NB4 (cell line): ENCODE data around the gene LILRA6.

ENCODE experiments used
- DNase-seq: peaks from one replicate; pipeline ENCODE4 v3.0.0; 2010; ENCODE audit warnings: low read depth
- H3K4me3 ChIP-seq: one replicate; pipeline ENCODE4 v1.5.1; 2011; ENCODE audit warnings: mild to moderate bottlenecking, low read depth, low read length, moderate library complexity
- MYC ChIP-seq: IDR thresholded peaks from 2 replicates; pipeline ENCODE4 v1.6.1; 2011; ENCODE audit warnings: low read depth, low read length
- POLR2A ChIP-seq: IDR thresholded peaks from 2 replicates; pipeline ENCODE4 v1.6.1; 2011; ENCODE audit warnings: mild to moderate bottlenecking; ENCODE audit not compliant: insufficient read length; ENCODE audit errors: extremely low read depth
- TF ChIP-seq, protein P1 (sequence below): IDR thresholded peaks from 2 replicates; pipeline ENCODE4 v1.6.1; 2011; ENCODE audit warnings: low read depth, low read length
- TF ChIP-seq, protein P2 (sequence below): IDR thresholded peaks from one replicate; pipeline ENCODE4 v1.5.1; 2012; ENCODE audit warnings: low read depth, low read length

Gene LILRA6

DNA sequence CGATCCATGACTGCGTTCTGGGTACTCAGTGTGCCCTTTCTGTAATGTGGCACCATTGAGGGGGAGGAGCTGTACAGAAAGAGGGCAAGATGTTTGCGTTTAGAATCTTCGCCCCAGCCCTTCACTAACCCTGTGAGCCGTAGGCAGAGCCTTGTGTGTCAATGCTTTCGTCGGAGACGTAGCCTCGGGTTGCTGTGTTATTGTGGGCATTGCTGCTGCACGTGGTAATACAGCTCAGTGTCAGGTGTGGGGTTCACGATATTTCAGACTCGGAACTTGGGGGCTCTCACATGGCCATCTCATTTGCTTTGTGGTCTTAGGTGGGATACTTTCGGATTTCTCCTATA is 35.8 kb downstream of the LILRA6 start:
- no peak for DNase-seq
- no peak overlapping the region for H3K4me3 ChIP-seq
- TF ChIP-seq, protein P1, sequence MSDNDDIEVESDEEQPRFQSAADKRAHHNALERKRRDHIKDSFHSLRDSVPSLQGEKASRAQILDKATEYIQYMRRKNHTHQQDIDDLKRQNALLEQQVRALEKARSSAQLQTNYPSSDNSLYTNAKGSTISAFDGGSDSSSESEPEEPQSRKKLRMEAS = no peak
- TF ChIP-seq, protein P2, sequence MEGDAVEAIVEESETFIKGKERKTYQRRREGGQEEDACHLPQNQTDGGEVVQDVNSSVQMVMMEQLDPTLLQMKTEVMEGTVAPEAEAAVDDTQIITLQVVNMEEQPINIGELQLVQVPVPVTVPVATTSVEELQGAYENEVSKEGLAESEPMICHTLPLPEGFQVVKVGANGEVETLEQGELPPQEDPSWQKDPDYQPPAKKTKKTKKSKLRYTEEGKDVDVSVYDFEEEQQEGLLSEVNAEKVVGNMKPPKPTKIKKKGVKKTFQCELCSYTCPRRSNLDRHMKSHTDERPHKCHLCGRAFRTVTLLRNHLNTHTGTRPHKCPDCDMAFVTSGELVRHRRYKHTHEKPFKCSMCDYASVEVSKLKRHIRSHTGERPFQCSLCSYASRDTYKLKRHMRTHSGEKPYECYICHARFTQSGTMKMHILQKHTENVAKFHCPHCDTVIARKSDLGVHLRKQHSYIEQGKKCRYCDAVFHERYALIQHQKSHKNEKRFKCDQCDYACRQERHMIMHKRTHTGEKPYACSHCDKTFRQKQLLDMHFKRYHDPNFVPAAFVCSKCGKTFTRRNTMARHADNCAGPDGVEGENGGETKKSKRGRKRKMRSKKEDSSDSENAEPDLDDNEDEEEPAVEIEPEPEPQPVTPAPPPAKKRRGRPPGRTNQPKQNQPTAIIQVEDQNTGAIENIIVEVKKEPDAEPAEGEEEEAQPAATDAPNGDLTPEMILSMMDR = no peak
- TF ChIP-seq POLR2A (no peak), MYC (no peak)

DNA sequence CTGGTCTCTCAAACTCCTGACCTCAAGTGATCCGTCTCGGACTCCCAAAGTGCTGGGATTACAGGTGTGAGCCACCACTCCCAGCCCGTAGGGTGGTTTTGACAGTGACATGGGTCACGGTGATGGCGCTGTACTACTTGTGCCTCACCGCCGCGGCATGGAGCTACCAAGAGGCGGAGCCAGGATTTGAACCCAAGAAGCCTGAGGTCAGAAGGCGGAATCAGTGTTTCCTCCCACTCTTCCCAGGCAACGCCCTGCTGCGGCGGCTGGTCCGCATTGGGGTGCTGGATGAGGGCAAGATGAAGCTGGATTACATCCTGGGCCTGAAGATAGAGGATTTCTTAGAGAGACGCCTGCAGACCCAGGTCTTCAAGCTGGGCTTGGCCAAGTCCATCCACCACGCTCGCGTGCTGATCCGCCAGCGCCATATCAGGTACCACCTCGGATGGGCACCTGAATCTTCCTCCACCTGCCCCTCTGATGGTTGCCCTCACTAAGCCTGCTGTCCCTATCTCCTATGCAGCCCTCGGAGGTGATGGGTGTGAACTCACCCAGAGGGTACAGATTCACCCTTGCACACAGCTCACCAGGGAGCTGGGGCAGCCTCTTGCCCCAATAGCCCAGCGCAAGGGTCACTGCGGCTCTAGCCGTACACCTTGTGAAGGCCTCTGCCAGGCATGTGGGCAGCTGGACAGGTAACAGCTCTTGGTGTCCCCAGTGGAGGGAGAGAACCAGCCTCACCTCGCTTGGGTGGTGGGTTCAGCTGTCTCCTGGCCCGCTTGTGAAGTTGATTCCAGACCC is 36.4 kb downstream of the LILRA6 start:
- no peak for TF ChIP-seq MYC
- TF ChIP-seq, protein P2 = no peak
- TF ChIP-seq POLR2A = no peak
- TF ChIP-seq, protein P1 = no peak
- DNase-seq = no peak
- no peak overlapping the region for H3K4me3 ChIP-seq

DNA sequence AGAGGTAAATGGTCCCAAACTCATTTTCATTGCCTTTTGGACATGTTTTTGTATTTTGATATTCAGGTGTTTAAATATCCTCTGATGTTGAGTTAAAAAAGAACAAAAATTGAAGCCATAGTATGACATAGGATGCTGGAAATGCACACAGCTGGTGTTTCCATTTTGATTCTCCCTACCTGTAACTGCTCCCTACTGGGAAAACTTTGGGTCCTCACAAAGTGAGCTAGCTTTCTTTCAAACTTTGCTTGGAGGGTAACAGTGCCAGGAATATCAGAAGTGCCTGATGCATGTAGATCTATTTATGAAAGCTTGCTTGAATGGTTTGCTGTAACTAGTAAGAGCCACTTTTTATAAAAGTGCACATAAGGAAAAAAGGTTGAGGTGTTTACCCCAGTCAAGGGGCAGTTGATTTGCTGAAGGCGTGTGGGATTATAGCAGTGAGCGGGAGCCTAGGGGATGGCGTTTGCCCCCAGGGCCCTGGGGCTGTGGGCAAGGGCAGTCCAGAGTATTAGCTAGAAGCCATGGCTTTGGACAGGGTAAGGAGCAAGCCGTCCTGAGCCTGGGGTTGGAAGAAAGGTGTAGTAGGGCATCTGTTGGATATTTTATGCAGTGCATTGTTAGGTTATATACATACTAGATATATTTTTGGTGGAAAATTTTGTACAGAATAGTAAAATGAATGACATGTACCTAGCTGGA is 37.7 kb downstream of the LILRA6 start:
- no peak for TF ChIP-seq MYC
- TF ChIP-seq, protein P2 = no peak
- TF ChIP-seq, protein P1 = no peak
- TF ChIP-seq POLR2A = no peak
- no peak for DNase-seq
- H3K4me3 ChIP-seq = peak overlapping the region; percentile 32

DNA sequence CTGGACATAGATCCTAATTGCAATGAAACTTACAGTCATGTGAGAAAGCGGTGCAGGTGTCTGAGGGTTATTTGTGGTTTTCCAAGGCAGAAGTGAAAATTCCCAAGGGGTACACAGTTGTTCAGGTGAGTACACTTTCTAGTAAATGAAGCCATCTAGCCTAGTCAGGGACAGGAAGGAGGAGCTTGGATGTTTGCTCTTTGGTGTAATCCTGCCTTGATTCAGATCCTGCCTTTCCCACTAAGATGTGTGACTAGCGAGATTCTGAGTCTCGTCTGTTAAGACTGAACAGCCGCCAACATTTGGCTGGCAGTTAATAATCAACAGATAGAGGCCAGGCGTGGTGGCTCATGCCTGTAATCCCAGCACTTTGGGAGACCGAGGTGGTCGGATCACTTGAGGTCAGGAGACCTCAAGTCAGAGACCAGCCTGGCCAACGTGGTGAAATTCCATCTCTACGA is 39.4 kb downstream of the LILRA6 start:
- TF ChIP-seq, protein P2 = no peak
- TF ChIP-seq POLR2A (no peak), MYC (no peak)
- TF ChIP-seq, protein P1 = no peak
- no peak for DNase-seq
- peak overlapping the region; percentile 98 for H3K4me3 ChIP-seq

DNA sequence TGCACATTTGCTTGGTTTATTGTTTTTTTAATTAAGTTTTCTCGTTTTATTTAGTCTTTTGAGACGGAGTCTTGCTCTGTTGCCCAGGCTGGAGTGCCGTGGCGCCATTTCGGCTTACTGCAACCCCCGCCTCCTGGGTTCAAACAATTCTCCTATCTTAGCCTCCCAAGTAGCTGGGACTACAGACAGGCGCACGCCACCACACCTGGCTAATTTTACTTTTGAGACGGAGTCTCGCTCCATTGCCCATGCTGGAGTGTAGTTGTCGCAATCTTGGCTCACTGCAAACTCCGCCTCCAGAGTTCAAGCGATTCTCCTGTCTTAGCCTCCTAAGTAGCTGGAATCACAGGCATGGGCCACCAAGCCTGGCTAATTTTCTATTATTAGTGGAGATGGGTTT is 40.6 kb downstream of the LILRA6 start:
- peak overlapping the region; percentile 98 for H3K4me3 ChIP-seq
- TF ChIP-seq POLR2A (no peak), MYC (no peak)
- TF ChIP-seq, protein P2 = no peak
- TF ChIP-seq, protein P1 = no peak
- no peak for DNase-seq
